ENCODE data around the gene ADAP1. TPM values are rescaled to one million over a fixed set of nuclear protein-coding genes. Genes with fewer than 3 reads are reported as not detected.

The ADAP1 gene
- total RNA-seq, 1 experiment from 2014 or later = 31.2 TPM

- Histone ChIP-seq H3F3A (ENCODE audit: low read length, unreplicated experiment) (no peaks in the 10 kb centered on the region), H3K4me2 (ENCODE audit: low read length) (no peak overlapping the region), H3K27me3 (ENCODE audit: low read length) (no peaks in the 10 kb centered on the region), H3K9me3 (ENCODE audit: low read length) (no peaks in the 10 kb centered on the region), H3K9me2 (replicated peaks; ENCODE audit: low read length) (no peaks in the 10 kb centered on the region), H3K4me1 (ENCODE audit: insufficient read depth, low read length) (no peaks in the 10 kb centered on the region), H2AFZ (ENCODE audit: low read length) (no peak overlapping the region), H3K4me3 (ENCODE audit: low read length) (no peak overlapping the region), H3K36me3 (ENCODE audit: low read depth, low read length) (peaks cover 24% of the 10 kb centered on the region), H3K9ac (ENCODE audit: low read length) (no peak overlapping the region), H3K79me2 (ENCODE audit: low read length) (peaks cover 8% of the 10 kb centered on the region), H4K20me1 (ENCODE audit: low read length) (no peaks in the 10 kb centered on the region), H3K27ac (ENCODE audit: low read length) (no peak overlapping the region)
- POLR2A ChIA-PET (ENCODE audit: unreplicated experiment) = no interaction called here
- CTCF ChIA-PET = no interaction called here
- ATAC-seq = no peak
- intact Hi-C loops (cut with micrococcal nuclease) = no loop called here
- TF ChIP-seq EZH2 (IDR thresholded peaks at IDR 0.05; ENCODE audit: low read length, unreplicated experiment) (no peak), CTCF (conservative IDR thresholded peaks at IDR 0.05; ENCODE audit: low read depth, low read length) (no peak)
- DNase-seq = no peak
- TSS peak; percentile 2 for BruUV-seq (replicated peaks)
Observed at GRCh38 chr7:966291-967069, 12.0 kb upstream of the ADAP1 start.

GRCh38 chr7:964401-965231, 10.1 kb upstream of the ADAP1 start:
- no peak overlapping the region for H3K4me3 ChIP-seq (ENCODE audit: low read length)
- no TSS peak for BruUV-seq (replicated peaks)
- DNase-seq (peak; percentile 49), ATAC-seq (peak; percentile 53)
- no peaks in the 10 kb centered on the region for H3K9me2 ChIP-seq (replicated peaks; ENCODE audit: low read length)
- intact Hi-C loops (cut with micrococcal nuclease) = no loop called here
- ChIA-PET CTCF (interaction anchor here (0.5 kb wide), 1 partner anchor 101 kb away, joined by 5 read pairs; no protein-coding TSS in a partner anchor), POLR2A (ENCODE audit: unreplicated experiment) (interaction anchor here (0.6 to 0.7 kb wide), 2 partner anchors 13 to 14 kb away, joined by 6 to 25 read pairs; no protein-coding TSS in a partner anchor)
- H3K27me3 ChIP-seq (ENCODE audit: low read length) = no peaks in the 10 kb centered on the region
- no peaks in the 10 kb centered on the region for H3K9me3 ChIP-seq (ENCODE audit: low read length)
- H3K4me2 ChIP-seq (ENCODE audit: low read length) = no peak overlapping the region
- no peaks in the 10 kb centered on the region for H3F3A ChIP-seq (ENCODE audit: low read length, unreplicated experiment)
- no peak overlapping the region for H2AFZ ChIP-seq (ENCODE audit: low read length)
- TF ChIP-seq EZH2 (IDR thresholded peaks at IDR 0.05; ENCODE audit: low read length, unreplicated experiment) (no peak), CTCF (conservative IDR thresholded peaks at IDR 0.05; ENCODE audit: low read depth, low read length) (peak; percentile 54)
- no peak overlapping the region for H3K27ac ChIP-seq (ENCODE audit: low read length)
- H3K9ac ChIP-seq (ENCODE audit: low read length) = no peak overlapping the region
- no peaks in the 10 kb centered on the region for H3K79me2 ChIP-seq (ENCODE audit: low read length)
- peaks cover 16% of the 10 kb centered on the region for H3K36me3 ChIP-seq (ENCODE audit: low read depth, low read length)
- no peaks in the 10 kb centered on the region for H4K20me1 ChIP-seq (ENCODE audit: low read length)
- no peaks in the 10 kb centered on the region for H3K4me1 ChIP-seq (ENCODE audit: insufficient read depth, low read length)

Data from PC-3 (cell line).